ENCODE data around the gene MYRIP.

DNA sequence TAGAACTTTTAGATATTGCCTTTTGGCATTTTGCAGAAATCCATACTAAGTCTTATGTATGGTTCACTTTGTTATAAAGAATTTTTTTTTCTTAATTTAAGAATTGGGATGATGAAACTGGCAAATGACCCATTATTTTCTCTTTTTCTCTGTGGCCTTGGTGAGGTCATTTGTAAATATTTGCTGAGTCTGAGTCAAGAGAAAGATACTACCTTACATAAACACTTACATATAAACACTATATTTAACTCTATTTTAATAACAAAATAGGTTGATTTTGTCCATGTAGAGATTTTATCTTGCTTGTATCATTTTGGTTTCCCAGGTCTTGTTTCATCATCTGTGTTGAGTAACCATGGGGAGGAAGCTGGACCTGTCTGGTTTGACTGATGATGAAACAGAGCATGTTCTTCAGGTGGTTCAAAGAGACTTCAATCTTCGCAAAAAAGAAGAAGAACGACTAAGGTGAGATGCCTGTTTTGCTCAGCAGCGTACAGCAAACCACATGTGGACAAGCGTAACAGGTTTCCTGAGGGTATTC is 91.1 kb downstream of the MYRIP start:
- TF ChIP-seq, protein P1, sequence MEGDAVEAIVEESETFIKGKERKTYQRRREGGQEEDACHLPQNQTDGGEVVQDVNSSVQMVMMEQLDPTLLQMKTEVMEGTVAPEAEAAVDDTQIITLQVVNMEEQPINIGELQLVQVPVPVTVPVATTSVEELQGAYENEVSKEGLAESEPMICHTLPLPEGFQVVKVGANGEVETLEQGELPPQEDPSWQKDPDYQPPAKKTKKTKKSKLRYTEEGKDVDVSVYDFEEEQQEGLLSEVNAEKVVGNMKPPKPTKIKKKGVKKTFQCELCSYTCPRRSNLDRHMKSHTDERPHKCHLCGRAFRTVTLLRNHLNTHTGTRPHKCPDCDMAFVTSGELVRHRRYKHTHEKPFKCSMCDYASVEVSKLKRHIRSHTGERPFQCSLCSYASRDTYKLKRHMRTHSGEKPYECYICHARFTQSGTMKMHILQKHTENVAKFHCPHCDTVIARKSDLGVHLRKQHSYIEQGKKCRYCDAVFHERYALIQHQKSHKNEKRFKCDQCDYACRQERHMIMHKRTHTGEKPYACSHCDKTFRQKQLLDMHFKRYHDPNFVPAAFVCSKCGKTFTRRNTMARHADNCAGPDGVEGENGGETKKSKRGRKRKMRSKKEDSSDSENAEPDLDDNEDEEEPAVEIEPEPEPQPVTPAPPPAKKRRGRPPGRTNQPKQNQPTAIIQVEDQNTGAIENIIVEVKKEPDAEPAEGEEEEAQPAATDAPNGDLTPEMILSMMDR (IDR thresholded peaks at IDR 0.05), result no peak
- TF ChIP-seq ATF1 (CRISPR knock-in tag; IDR thresholded peaks at IDR 0.05), result no peak
- TF ChIP-seq, protein P2, sequence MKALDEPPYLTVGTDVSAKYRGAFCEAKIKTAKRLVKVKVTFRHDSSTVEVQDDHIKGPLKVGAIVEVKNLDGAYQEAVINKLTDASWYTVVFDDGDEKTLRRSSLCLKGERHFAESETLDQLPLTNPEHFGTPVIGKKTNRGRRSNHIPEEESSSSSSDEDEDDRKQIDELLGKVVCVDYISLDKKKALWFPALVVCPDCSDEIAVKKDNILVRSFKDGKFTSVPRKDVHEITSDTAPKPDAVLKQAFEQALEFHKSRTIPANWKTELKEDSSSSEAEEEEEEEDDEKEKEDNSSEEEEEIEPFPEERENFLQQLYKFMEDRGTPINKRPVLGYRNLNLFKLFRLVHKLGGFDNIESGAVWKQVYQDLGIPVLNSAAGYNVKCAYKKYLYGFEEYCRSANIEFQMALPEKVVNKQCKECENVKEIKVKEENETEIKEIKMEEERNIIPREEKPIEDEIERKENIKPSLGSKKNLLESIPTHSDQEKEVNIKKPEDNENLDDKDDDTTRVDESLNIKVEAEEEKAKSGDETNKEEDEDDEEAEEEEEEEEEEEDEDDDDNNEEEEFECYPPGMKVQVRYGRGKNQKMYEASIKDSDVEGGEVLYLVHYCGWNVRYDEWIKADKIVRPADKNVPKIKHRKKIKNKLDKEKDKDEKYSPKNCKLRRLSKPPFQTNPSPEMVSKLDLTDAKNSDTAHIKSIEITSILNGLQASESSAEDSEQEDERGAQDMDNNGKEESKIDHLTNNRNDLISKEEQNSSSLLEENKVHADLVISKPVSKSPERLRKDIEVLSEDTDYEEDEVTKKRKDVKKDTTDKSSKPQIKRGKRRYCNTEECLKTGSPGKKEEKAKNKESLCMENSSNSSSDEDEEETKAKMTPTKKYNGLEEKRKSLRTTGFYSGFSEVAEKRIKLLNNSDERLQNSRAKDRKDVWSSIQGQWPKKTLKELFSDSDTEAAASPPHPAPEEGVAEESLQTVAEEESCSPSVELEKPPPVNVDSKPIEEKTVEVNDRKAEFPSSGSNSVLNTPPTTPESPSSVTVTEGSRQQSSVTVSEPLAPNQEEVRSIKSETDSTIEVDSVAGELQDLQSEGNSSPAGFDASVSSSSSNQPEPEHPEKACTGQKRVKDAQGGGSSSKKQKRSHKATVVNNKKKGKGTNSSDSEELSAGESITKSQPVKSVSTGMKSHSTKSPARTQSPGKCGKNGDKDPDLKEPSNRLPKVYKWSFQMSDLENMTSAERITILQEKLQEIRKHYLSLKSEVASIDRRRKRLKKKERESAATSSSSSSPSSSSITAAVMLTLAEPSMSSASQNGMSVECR (CRISPR knock-in tag; IDR thresholded peaks at IDR 0.05; ENCODE audit: borderline replicate concordance), result no peak
- no peak for TF ChIP-seq RELA (CRISPR knock-in tag; IDR thresholded peaks at IDR 0.05; ENCODE audit: borderline replicate concordance)
- TF ChIP-seq, protein P3, sequence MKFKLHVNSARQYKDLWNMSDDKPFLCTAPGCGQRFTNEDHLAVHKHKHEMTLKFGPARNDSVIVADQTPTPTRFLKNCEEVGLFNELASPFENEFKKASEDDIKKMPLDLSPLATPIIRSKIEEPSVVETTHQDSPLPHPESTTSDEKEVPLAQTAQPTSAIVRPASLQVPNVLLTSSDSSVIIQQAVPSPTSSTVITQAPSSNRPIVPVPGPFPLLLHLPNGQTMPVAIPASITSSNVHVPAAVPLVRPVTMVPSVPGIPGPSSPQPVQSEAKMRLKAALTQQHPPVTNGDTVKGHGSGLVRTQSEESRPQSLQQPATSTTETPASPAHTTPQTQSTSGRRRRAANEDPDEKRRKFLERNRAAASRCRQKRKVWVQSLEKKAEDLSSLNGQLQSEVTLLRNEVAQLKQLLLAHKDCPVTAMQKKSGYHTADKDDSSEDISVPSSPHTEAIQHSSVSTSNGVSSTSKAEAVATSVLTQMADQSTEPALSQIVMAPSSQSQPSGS (CRISPR knock-in tag; IDR thresholded peaks at IDR 0.05; ENCODE audit: borderline replicate concordance, low read depth), result no peak
- TF ChIP-seq JUN (CRISPR knock-in tag; IDR thresholded peaks at IDR 0.05), result no peak
- TF ChIP-seq, protein P4, sequence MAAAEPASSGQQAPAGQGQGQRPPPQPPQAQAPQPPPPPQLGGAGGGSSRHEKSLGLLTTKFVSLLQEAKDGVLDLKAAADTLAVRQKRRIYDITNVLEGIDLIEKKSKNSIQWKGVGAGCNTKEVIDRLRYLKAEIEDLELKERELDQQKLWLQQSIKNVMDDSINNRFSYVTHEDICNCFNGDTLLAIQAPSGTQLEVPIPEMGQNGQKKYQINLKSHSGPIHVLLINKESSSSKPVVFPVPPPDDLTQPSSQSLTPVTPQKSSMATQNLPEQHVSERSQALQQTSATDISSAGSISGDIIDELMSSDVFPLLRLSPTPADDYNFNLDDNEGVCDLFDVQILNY (CRISPR knock-in tag; IDR thresholded peaks at IDR 0.05), result no peak
- no peak for TF ChIP-seq SMAD4 (CRISPR knock-in tag; IDR thresholded peaks at IDR 0.05)
- TF ChIP-seq, protein P5, sequence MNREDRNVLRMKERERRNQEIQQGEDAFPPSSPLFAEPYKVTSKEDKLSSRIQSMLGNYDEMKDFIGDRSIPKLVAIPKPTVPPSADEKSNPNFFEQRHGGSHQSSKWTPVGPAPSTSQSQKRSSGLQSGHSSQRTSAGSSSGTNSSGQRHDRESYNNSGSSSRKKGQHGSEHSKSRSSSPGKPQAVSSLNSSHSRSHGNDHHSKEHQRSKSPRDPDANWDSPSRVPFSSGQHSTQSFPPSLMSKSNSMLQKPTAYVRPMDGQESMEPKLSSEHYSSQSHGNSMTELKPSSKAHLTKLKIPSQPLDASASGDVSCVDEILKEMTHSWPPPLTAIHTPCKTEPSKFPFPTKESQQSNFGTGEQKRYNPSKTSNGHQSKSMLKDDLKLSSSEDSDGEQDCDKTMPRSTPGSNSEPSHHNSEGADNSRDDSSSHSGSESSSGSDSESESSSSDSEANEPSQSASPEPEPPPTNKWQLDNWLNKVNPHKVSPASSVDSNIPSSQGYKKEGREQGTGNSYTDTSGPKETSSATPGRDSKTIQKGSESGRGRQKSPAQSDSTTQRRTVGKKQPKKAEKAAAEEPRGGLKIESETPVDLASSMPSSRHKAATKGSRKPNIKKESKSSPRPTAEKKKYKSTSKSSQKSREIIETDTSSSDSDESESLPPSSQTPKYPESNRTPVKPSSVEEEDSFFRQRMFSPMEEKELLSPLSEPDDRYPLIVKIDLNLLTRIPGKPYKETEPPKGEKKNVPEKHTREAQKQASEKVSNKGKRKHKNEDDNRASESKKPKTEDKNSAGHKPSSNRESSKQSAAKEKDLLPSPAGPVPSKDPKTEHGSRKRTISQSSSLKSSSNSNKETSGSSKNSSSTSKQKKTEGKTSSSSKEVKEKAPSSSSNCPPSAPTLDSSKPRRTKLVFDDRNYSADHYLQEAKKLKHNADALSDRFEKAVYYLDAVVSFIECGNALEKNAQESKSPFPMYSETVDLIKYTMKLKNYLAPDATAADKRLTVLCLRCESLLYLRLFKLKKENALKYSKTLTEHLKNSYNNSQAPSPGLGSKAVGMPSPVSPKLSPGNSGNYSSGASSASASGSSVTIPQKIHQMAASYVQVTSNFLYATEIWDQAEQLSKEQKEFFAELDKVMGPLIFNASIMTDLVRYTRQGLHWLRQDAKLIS (CRISPR knock-in tag; IDR thresholded peaks at IDR 0.05; ENCODE audit: borderline replicate concordance), result no peak
- TF ChIP-seq CREB1 (CRISPR knock-in tag; IDR thresholded peaks at IDR 0.05), result no peak
